ENCODE data around the gene RBFOX1.

RBFOX1 gene

GRCh38 chr16:7615565-7615964 lies 282.9 kb downstream of the RBFOX1 start:
- no peak for DNase-seq

DNA sequence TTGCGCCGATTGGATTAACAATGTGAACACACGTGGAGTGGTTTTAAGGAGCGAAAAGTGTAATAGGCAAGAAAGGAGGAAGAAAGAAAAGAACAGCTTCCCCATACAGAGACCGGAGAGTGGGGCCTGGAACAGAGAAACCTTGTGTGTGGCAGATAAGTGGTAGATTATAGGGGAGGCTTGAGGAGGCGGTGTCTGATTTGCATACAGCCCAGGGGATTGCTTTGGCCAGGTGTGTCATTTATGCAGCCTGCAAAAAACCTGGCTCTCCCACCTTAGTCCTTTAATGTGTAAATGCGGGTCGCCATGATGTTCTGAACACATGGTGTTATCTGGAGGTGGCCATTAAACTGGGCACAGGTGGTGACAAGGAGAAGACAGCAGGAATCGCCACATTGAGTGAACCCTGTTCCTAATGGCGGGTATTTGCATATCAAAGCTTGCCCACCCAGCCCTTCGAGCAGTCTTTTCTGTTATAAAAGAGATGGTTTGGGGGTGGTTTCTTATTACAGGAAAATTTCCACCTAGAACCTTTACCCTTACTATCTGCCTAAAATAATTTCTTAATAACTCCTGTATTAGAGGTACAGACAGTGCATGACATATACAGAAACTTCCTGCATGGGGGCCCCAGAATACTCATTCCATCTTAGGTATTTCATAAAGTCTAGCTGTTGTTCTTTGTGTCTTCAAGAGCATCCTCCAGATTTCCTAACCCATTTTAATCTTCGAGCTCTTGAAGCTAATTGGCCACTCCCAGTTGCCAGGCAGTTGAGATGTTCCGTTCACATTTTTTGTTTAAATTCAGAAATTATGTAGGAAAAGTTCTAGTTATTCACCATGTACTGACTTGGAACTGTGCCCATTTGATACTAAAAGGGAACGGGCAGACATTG lies 292.5 kb downstream of the RBFOX1 start:
- no peak for DNase-seq

DNA sequence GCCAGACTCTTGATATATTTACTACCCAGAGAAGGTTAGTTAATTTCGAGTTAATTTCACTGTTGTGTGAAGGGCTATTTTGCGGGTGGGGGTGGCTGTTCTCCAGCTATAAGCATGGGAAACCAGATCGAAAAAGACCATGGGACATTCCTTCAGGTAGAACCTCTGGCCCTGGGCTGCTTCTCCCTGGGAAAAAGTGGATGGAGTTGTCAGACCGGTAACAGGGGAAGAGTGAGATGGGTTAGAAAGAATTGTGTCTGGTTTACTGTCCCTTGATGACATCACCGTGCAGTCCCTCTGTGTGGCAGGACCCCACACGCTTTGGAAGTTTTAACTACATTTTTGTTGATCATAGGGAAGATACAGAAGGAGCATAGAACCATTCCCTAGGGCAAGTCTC lies 296.3 kb downstream of the RBFOX1 start:
- DNase-seq, result no peak

- no peak for DNase-seq
Observed at GRCh38 chr16:7629571-7629970, 296.9 kb downstream of the RBFOX1 start.

- DNase-seq, result no peak
Observed at GRCh38 chr16:7637446-7637845, 304.8 kb downstream of the RBFOX1 start.

GRCh38 chr16:7638306-7638705 lies 305.7 kb downstream of the RBFOX1 start:
- DNase-seq, result no peak

DNA sequence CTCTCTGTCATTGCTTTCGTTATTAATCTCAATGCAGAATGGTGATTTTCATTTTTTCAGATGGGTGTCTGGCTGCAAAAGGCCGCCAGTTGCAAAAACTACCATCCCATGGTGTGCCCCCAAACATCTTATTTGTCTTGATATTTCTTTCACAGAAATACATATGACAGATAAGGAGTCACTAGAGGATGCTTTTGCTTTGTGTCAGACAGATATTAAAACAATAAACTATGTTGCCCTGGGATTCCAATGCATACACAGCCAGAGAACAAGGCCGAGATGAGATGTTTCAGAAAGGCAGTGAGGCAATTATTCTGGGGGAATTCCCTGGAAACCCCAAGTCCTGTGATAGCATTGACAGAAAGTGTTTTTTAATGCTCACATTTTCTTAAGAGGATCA lies 307.7 kb downstream of the RBFOX1 start:
- DNase-seq, result no peak

- DNase-seq, result no peak
Observed at GRCh38 chr16:7644176-7644575, 311.5 kb downstream of the RBFOX1 start.

DNA sequence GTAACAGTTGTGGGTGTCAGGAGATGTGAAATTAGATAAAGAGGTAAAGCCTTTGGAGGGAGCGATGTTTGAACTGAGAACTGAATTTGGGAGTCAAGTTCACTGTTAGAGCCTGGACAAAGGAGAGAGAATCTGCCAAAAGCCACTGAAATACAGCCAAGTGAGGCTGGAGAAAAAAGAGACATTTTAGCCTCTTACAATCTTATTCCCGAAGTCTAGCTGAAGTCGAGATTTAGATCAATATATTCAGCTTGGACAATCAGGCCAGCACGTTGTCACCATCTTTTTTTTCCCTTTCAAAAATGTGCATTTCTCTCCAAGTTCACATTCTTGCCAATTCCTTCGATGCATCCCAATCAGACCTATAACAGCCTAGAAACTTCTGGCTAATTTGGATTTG lies 312.2 kb downstream of the RBFOX1 start:
- DNase-seq, result no peak

DNA sequence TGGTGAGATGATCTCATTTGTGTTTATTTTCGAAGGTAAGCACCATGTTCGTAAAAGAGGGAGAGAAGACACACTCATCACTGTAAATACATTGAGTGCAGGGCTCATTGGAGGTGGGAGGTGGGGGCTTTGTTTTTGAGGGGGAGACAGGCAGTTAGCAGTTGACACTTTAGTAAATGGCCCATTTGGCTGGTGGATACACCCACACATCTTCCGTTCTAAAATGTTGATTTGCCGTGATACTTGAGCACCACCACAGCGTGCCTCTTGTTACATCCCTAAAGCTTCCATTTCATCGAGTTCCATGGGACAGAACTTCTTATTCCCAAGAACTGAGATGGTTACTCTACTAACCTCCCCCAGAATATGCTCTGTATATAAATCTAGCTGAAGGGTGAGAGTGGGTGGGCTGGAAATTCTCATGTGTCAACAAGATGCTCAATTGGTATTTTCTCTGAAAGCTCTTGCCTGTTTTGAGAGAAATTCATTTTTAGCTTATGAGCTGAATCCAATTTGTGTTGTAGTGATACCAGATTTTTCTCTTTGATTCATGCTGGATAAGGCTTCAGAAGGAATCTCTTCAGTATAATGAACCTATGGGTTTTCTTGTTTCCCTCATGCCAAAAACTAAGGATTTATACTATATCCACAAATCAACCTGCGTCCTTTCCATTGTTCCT lies 314.3 kb downstream of the RBFOX1 start:
- DNase-seq, result no peak

DNA sequence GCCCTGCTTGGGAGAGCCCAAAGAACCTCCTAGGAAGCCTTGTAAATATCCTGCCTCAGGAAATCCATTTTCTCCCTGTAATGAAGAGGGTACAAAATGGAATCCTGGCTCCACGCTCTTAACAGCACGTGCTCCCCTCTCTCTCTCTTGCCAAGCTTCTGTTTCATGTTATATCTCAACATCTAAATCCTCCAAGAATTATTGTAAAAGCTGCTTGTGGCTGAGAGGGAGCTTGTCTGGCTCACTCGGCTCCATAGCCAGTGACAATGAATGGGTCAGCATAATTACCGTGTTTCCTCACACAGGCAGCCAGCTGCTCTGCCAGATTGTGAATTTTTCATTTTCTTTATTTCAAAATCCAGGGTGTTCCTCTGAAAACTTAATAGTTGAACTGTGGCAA lies 317.8 kb downstream of the RBFOX1 start:
- no peak for DNase-seq

- no peak for DNase-seq
Observed at GRCh38 chr16:7651803-7652570, 319.3 kb downstream of the RBFOX1 start.

DNA sequence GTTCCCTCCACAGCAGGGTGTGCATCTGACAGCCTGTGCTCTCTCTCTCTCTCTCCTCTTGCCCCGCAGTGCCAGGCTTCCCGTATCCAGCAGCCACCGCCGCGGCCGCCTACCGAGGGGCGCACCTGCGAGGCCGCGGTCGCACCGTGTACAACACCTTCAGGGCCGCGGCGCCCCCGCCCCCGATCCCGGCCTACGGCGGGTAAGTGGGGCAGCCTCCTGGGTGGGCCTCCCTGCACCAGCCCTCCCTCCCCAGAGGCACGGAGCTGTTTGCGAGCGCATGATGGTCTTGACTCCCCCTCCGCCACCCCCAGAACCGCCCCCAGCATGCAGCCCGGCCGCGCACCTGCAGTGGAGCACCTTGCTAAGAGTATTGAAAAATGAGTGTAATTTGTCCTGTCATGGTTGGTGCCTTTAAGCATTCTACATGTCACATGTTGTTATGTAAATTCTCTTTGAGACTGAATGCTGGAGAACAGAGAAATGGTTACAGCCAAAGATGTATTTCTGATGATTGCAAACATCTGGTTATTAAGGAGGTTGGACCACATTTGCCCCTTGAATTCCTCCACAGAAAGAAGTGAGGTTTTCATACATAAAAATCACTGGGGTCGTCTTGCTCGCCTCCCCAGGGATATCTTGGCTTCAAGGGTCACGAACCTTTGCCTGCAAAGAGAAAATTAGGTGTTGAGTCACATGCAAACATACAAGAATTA lies 321.3 kb downstream of the RBFOX1 start:
- DNase-seq, result no peak

DNA sequence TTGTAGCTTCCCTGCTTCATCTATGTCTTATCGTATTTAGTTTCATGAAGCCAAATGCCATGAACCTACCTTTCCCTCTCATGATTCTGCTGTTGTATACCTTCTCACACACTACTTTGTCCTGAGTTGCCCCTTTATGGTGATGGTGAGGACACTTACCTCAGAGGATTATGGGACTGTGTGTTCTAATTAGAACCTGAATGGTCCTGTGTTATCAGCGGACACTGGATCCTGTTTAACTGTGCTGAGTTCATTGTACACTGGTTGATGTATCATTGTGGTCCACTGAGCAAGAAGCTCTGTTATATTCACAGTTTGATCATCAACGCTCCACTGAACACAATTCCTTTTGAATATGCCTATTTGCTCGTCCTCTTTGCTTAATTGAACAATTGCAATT lies 343.0 kb downstream of the RBFOX1 start:
- DNase-seq, result no peak

DNA sequence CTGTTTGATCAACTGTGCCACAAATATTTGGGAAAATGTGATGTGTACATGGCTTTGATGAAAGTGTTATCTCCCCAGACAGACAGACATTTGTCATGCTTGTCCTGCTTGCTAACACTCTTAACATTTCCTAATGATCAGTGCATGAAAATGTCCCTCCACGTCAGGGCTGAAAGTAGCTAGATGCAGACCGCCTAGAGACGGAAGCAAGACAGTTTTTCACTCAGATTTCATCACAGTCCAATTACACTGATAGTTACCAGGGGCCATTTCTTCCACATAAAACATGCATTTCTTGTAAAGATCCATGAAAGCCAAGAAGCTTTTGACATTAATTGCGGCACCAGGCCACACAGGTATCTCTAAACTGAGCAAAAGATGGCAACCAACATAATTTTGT lies 347.7 kb downstream of the RBFOX1 start:
- no peak for DNase-seq

DNA sequence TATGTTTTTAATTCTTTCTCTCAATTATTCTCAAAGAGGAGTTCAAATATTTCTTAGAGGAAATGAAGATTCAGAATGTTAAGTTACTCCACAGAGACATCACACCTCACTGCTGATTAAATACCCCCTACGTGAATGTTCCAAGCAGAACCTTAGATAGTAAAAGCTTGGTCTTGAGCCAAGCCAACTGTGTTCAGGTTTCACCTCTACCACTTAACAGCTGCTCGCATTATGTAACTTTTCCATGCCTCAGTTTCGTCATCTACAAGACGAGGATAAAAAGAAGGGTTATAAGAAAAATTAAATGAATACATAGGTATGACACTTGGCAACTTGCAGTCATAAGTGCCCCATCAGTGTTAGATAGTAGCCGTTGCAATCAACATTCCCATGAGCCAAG lies 356.2 kb downstream of the RBFOX1 start:
- DNase-seq, result no peak

DNA sequence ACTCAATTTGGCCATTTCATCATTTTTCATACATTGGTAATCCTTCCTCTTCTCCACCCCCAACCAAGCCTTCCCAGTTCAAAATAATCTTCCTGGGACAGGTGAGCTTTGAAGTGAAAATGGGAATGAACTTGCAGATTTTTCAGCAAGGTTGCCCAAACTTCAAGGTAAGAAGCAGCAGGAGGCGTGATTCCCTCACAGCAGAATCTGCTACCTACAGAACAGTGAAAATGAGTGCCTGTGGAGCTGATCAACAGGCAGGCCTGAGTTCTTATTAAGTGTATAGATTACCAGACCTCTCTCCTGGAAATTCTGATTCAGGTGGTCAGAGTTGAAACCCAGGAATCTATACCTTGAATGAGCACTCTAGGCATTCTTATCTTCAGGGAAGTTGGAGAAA lies 356.6 kb downstream of the RBFOX1 start:
- DNase-seq, result no peak

- no peak for DNase-seq
Observed at GRCh38 chr16:7691533-7691932, 358.9 kb downstream of the RBFOX1 start.

DNA sequence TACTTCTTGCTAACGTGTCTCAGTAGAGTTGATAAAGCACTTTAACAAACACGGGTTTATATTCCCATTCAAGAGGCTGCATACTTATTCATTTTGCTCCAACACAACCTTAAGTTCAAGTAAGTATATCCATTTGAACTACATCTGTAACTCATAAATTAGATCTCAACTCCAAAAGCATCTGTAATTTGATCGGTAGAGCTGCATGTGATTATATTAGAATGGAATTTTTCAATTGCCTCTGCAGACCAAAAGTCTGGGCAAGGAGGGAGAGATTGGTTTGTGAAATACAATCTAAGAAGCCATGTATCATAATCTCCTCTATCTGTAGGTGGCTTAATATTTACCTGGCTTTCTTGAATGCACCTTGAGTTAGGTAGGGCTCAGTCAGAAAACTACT lies 371.0 kb downstream of the RBFOX1 start:
- no peak for DNase-seq

GRCh38 chr16:7705885-7706284 lies 373.2 kb downstream of the RBFOX1 start:
- DNase-seq, result no peak

- no peak for DNase-seq
Observed at GRCh38 chr16:7709186-7709585, 376.5 kb downstream of the RBFOX1 start.

DNA sequence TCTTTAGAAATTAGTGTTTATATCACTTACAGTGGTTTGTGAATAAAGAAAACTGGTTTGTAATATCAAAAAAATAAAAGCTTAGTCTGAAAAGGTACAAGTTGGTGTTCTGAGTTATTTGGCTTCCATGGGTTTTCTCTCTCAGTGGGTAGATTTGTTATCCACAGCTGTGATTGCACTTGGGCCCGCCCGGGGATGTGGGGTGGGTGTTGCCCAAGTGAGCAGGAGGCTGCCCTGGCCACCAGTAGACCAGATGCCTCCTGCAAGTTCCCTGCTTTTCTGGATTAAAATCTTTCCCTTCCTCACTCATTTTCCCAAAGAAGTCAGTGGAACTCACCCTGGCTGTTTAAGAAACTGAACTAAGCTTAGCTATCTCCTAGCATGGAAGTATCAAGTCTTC lies 380.6 kb downstream of the RBFOX1 start:
- no peak for DNase-seq

- DNase-seq, result no peak
Observed at GRCh38 chr16:7714775-7715174, 382.1 kb downstream of the RBFOX1 start.
